HUES64 (cell line): ENCODE results near the gene HPGD. TPM values are rescaled to one million over a fixed set of nuclear protein-coding genes. Genes with fewer than 3 reads are reported as not detected.

Source experiments
- H3K27ac ChIP-seq: 2 replicates; pipeline ENCODE4 v1.7.0; 2013; ENCODE audit warnings: low read depth, low read length, inconsistent platforms
- H3K27me3 ChIP-seq: 2 replicates; pipeline ENCODE4 v1.6.1; 2013; ENCODE audit warnings: mild to moderate bottlenecking, low read length; ENCODE audit not compliant: insufficient read depth
- H3K36me3 ChIP-seq: 2 replicates; pipeline ENCODE4 v1.6.1; 2013; ENCODE audit warnings: mild to moderate bottlenecking, low read length; ENCODE audit not compliant: insufficient read depth
- H3K4me1 ChIP-seq: 2 replicates; pipeline ENCODE4 v1.6.1; 2013; ENCODE audit warnings: mild to moderate bottlenecking, low read length, moderate library complexity; ENCODE audit not compliant: insufficient read depth
- H3K4me3 ChIP-seq: 2 replicates; pipeline ENCODE4 v1.5.1; 2013; ENCODE audit warnings: mild to moderate bottlenecking, low read length, moderate library complexity
- H3K9ac ChIP-seq: 2 replicates; pipeline ENCODE4 v1.6.1; 2013; ENCODE audit warnings: mild to moderate bottlenecking, low read depth, low read length
- H3K9me3 ChIP-seq: 2 replicates; pipeline ENCODE4 v1.6.1; 2013; ENCODE audit warnings: low read depth, low read length; ENCODE audit not compliant: insufficient read depth
- WGBS: fragments of 150-250, 120-280 bp; methylation state at CpG from one replicate; pipeline ENCODE4 v1.1.7; 2013; ENCODE audit warnings: missing lambda C conversion rate; 5-methylcytosine and 5-hydroxymethylcytosine counted together
- polyA plus RNA-seq, 2 experiments: library from polyadenylated mRNA; stranded (reverse); fragments of 50-300 nt; gene quantifications; one replicate each; pipeline ENCODE4 v1.2.3, GENCODE V29; 2013

The HPGD gene
- 1.3 TPM for polyA plus RNA-seq (2013, experiment 1 of 2)
- 0.89 TPM for polyA plus RNA-seq (2013, experiment 2 of 2)

DNA sequence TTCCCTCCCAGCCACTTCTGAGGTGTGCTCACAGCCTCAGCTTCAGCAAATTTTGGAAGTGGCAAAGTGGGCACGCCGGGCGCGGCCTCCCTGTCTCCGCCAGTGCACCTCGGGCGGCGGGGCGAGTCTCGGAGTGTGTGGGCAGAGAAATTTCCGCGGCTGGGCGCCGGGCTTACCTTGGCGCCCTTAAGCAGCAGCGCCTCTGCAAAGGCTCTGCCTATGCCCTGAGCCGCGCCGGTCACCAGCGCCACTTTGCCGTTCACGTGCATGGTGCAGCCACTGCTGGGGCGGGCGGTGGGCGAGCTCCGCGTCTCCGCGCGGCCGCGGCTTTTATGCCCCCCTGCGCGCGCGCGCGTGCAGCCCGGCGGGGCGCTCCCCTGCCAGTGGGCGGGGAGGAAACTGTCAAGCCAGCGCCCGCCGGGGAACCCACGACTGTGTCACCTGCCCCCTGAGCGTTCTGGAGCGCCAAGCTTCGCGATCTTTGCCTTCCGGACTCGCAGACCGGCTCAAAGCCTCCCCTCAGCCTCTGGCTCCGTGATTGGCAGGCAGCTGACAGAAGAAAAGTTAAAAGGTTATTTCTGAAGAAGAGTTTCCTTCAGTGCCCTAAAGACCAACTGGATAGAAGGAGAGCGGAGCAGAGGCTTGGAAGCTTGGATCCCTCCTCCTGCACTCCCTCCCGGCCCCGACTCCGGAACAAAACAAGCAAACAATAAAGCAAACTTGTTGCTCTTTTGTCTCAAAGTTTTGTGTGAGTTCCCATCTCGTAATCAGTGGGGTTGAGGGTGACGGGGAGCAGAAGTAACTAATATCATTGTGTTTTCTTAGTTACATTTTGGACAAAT lies at the start of gene HPGD:
HPGD (minus strand) TSS at position 306 of the 842 bp plus-strand sequence; CDS start at position 269, 37 bp downstream.
- Histone ChIP-seq H3K27ac (no peak within 1 kb of the TSS), H3K9ac (peak within 1 kb of the TSS; percentile 37; the same call in 1 of the 2 replicates), H3K4me3 (peak within 1 kb of the TSS; percentile 57), H3K36me3 (no peaks in the 10 kb centered on the region), H3K9me3 (no peaks in the 10 kb centered on the region), H3K27me3 (peaks cover 50% of the 10 kb centered on the region), H3K4me1 (peaks cover 12% of the 10 kb centered on the region)
- under 1% methylated on average over 60 of the region's 60 CpGs for WGBS

GRCh38 chr4:174564529-174564928 lies 42.2 kb upstream of the HPGD start:
- no peaks in the 10 kb centered on the region for H3K36me3 ChIP-seq
- WGBS = 89% methylated on average over 1 of the region's 2 CpGs
- H3K9me3 ChIP-seq = no peaks in the 10 kb centered on the region
- H3K4me3 ChIP-seq = no peak overlapping the region
- no peaks in the 10 kb centered on the region for H3K27me3 ChIP-seq
- no peak overlapping the region for H3K27ac ChIP-seq
- H3K9ac ChIP-seq = no peak overlapping the region
- peaks cover 48% of the 10 kb centered on the region for H3K4me1 ChIP-seq

DNA sequence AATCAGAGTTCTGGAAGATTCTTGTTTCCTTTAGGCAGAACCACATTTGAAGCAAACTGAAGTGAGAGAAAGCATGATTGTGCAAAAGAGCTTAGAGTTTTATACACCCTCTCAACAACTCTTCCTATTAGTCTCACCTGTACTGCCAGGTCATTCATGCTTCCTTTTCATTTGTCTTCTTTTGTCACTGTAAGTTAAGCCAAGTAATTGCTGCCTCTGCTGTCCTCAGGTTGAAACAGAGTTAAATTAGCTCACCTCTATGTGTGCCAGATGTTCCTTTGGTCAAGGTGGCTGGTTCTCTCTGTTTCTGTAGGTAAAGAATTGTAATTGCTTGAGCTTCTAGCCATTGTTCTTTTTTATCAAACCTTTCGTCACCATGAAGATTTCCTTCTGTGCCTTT lies 41.1 kb upstream of the HPGD start:
- 84% methylated on average over 1 of the region's 1 CpG for WGBS
- Histone ChIP-seq H3K36me3 (no peaks in the 10 kb centered on the region), H3K9ac (no peak overlapping the region), H3K4me3 (no peak overlapping the region), H3K27me3 (no peaks in the 10 kb centered on the region), H3K9me3 (no peaks in the 10 kb centered on the region), H3K4me1 (peaks cover 45% of the 10 kb centered on the region), H3K27ac (no peak overlapping the region)

GRCh38 chr4:174561560-174561959 lies 39.3 kb upstream of the HPGD start:
- H3K9ac ChIP-seq = no peak overlapping the region
- no peaks in the 10 kb centered on the region for H3K27me3 ChIP-seq
- H3K9me3 ChIP-seq = no peaks in the 10 kb centered on the region
- H3K27ac ChIP-seq = peak overlapping the region; percentile 72; the same call in 1 of the 2 replicates
- peaks cover 48% of the 10 kb centered on the region for H3K4me1 ChIP-seq
- H3K4me3 ChIP-seq = no peak overlapping the region
- 28% methylated on average over 2 of the region's 2 CpGs for WGBS
- H3K36me3 ChIP-seq = no peaks in the 10 kb centered on the region

- H3K36me3 ChIP-seq = no peaks in the 10 kb centered on the region
- H3K27me3 ChIP-seq = no peaks in the 10 kb centered on the region
- peak overlapping the region; percentile 34; the same call in 1 of the 2 replicates for H3K27ac ChIP-seq
- H3K9ac ChIP-seq = no peak overlapping the region
- no peak overlapping the region for H3K4me3 ChIP-seq
- no peaks in the 10 kb centered on the region for H3K9me3 ChIP-seq
- peaks cover 48% of the 10 kb centered on the region for H3K4me1 ChIP-seq
- WGBS = 59% methylated on average over 2 of the region's 2 CpGs
Observed at GRCh38 chr4:174559894-174560293, 37.6 kb upstream of the HPGD start.

- Histone ChIP-seq H3K4me1 (peaks cover 20% of the 10 kb centered on the region), H3K9me3 (peaks cover 2% of the 10 kb centered on the region; the same call in 1 of the 2 replicates), H3K9ac (no peak overlapping the region), H3K27me3 (no peaks in the 10 kb centered on the region), H3K36me3 (no peaks in the 10 kb centered on the region), H3K4me3 (no peak overlapping the region), H3K27ac (no peak overlapping the region)
- WGBS = 80% methylated on average over 3 of the region's 4 CpGs
Observed at GRCh38 chr4:174555789-174556630, 33.7 kb upstream of the HPGD start.

- H3K27me3 ChIP-seq = no peaks in the 10 kb centered on the region
- H3K4me3 ChIP-seq = no peak overlapping the region
- peaks cover 2% of the 10 kb centered on the region; the same call in 1 of the 2 replicates for H3K9me3 ChIP-seq
- no peaks in the 10 kb centered on the region for H3K36me3 ChIP-seq
- H3K27ac ChIP-seq = no peak overlapping the region
- H3K9ac ChIP-seq = no peak overlapping the region
- H3K4me1 ChIP-seq = peaks cover 14% of the 10 kb centered on the region
Observed at GRCh38 chr4:174554231-174554728, 32.0 kb upstream of the HPGD start.

DNA sequence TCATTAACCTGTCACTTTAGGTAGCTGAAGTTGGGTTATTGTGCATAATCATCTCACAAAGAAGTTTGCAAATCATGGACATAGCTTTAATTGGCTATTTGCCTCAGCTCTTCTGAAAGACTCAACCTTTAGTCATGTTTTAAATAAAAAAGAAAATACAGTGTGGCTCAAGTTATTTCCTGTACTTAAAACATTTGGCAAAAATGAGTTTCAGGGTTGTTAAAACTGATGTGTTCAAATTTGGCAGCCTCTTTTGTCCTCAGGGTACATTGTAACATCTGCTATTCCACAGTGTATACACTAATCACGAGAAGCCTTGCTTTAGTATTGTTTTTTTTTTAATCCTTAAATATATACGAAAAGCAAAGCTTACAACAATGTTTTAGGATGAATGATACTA lies 31.5 kb upstream of the HPGD start:
- no CpG with 5 or more reads among the region's 2 CpGs for WGBS
- H3K4me1 ChIP-seq = peaks cover 14% of the 10 kb centered on the region
- H3K27me3 ChIP-seq = no peaks in the 10 kb centered on the region
- H3K27ac ChIP-seq = no peak overlapping the region
- H3K36me3 ChIP-seq = no peaks in the 10 kb centered on the region
- peaks cover 4% of the 10 kb centered on the region; the same call in 1 of the 2 replicates for H3K9me3 ChIP-seq
- no peak overlapping the region for H3K4me3 ChIP-seq
- H3K9ac ChIP-seq = no peak overlapping the region

DNA sequence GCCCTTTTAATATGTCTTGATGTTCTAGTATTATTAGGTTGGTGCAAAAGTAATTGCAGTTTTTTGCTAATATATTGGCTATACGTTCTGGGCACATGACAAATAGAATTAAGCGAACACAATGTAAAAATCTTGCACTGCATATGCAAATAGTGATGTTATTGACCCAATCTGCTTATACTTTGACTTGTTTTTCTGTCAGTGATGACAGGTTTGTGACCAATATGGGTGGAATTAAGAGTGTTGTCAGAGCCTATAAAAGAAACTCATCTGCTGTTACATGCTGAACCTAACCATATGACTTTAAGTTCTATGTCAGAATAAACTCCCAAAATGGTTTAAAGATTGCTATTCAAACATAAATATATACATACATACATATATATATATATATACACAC lies 30.7 kb upstream of the HPGD start:
- Histone ChIP-seq H3K36me3 (no peaks in the 10 kb centered on the region), H3K27me3 (no peaks in the 10 kb centered on the region), H3K4me1 (peaks cover 11% of the 10 kb centered on the region), H3K27ac (no peak overlapping the region), H3K9me3 (peaks cover 11% of the 10 kb centered on the region), H3K4me3 (no peak overlapping the region), H3K9ac (no peak overlapping the region)
- WGBS = 100% methylated on average over 2 of the region's 2 CpGs

DNA sequence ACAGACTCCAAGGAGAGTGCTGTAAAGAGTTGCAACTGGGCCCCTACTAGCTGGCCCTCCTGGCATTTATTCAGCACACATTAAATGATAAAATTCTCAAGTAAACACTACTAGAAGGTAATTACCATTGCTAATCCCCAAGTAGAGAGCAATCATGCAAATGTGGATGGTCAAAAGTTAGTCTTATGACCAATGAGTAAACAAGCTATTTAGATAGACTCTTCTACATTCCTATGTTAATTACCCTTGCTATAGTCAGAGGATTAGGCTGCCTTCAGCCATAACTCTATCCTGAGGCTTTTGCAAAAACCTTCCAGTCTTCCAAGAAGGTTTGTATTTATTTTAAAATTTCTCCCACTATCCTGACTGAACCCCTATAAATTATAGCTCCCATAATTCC lies 28.3 kb upstream of the HPGD start:
- H3K9me3 ChIP-seq = peaks cover 16% of the 10 kb centered on the region
- H3K9ac ChIP-seq = no peak overlapping the region
- peaks cover 11% of the 10 kb centered on the region for H3K4me1 ChIP-seq
- H3K27me3 ChIP-seq = no peaks in the 10 kb centered on the region
- no peaks in the 10 kb centered on the region for H3K36me3 ChIP-seq
- H3K4me3 ChIP-seq = no peak overlapping the region
- peak overlapping the region; percentile 75; the same call in 1 of the 2 replicates for H3K27ac ChIP-seq

- no CpG with 5 or more reads among the region's 1 CpG for WGBS
- no peaks in the 10 kb centered on the region for H3K36me3 ChIP-seq
- H3K27me3 ChIP-seq = no peaks in the 10 kb centered on the region
- no peak overlapping the region; the same call in 1 of the 2 replicates for H3K27ac ChIP-seq
- H3K4me3 ChIP-seq = no peak overlapping the region
- peaks cover 16% of the 10 kb centered on the region for H3K9me3 ChIP-seq
- H3K9ac ChIP-seq = no peak overlapping the region
- H3K4me1 ChIP-seq = peaks cover 11% of the 10 kb centered on the region
Observed at GRCh38 chr4:174549721-174550120, 27.4 kb upstream of the HPGD start.
